NCI-H1436 (cell line): Measurements from ENCODE around the gene TYRP1.

Experiments used
- DNase-seq: peaks from one replicate; lab custom pipeline; 2025; lab: John Stamatoyannopoulos, UW

The TYRP1 gene

GRCh38 chr9:12732971-12733370, 39.8 kb downstream of the TYRP1 start:
- DNase-seq = no peak

DNA sequence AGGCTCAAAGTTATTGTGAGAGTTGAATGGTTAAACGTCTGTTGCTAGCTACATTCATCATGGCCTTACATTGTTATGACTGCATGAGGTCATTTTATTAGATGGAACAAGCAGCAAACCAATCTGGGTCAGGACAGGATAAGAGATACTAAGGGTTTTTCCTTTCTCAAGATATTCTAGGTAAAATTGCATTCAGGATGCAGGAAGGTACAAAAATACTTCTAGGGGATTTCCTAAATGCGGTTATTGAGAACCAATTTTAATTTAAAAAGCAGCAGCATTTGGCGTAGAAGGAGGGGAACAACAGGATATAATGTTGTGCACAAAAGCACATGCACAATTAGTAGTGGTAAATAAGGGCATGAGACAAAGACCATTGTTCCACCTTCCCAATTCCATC, 42.5 kb downstream of the TYRP1 start:
- no peak for DNase-seq

DNA sequence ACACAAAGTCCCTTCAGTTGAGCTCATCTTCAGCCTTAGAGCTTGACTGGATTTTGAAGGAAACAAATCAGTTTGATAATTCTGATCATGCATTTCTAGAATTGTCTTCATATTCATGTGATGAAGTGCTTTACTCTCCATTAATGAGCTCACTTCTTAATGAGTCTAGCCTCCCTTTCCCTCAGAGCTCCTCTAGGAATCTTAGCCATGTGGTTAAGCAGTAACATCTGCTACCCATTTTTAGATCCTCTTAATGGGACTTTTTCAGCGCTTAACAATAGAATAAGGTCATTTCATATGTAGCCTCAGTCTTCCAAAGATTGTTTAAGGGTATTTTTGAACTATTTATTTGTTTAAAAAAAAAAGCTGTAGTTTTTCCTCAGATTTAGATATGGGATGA, 44.7 kb downstream of the TYRP1 start:
- no peak for DNase-seq

DNA sequence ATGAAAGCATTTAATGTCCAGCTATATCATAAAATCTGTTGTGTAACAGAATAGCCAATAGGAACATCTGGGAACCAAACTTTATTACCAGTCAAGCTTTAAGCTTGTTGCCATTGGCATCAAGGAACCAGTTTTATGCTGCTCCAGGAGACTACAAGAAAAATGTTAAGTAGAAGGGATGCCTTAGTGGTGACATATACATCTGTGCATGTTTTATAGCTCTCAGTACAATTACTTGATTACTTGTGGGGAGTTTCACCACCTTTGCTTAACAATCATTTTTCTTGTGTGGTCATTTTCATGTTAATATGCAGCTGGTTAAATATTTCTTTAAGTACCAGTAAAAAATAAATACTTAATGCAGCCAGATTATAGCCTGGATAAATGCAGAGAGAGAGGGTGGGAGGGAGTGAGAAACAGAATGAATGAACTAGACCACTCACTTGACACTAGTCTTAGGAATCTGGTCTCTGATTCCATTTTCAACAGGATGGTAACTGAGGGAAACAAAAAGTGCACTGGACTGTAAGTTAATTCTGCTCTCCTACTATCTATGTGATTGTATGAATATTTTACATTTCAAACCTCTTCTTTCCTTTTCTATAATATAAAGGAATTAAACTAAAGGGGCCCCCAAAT, 45.9 kb downstream of the TYRP1 start:
- no peak for DNase-seq

GRCh38 chr9:12740845-12741244, 47.7 kb downstream of the TYRP1 start:
- no peak for DNase-seq

GRCh38 chr9:12748016-12748415, 54.8 kb downstream of the TYRP1 start:
- no peak for DNase-seq

- no peak for DNase-seq
Observed at GRCh38 chr9:12748954-12749353, 55.8 kb downstream of the TYRP1 start.

- no peak for DNase-seq
Observed at GRCh38 chr9:12753931-12754330, 60.7 kb downstream of the TYRP1 start.

GRCh38 chr9:12759761-12760160, 66.6 kb downstream of the TYRP1 start:
- no peak for DNase-seq
